Activated T-cell treated with anti-CD3 and anti-CD28 coated beads for 1 hour (primary cell): ENCODE measurements around the gene COL16A1.

ENCODE experiments used
- DNase-seq: peaks from one replicate; pipeline ENCODE4 v3.0.0-alpha.2; 2020; ENCODE audit warnings: low read depth

Gene COL16A1

DNA sequence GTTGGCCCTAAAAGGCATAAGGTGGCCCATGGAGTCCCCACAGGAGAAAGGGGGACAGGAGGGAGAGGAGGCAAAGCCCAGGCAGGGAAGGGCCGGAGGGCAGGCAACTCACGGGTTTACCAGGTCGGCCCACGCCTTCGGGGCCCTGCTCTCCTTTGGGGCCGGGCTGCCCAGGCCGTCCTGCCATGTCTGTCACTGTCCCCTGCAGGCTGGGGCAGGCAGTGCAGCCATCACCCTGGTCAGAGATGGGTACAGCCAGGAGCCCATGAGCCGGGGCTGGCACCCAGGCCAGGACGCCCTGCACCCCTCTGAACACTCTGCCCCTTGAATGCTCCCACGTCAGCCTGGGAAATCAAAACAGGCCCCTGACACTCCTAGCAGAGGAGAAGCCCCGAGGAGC is 19.8 kb downstream of the COL16A1 start:
- no peak for DNase-seq

DNA sequence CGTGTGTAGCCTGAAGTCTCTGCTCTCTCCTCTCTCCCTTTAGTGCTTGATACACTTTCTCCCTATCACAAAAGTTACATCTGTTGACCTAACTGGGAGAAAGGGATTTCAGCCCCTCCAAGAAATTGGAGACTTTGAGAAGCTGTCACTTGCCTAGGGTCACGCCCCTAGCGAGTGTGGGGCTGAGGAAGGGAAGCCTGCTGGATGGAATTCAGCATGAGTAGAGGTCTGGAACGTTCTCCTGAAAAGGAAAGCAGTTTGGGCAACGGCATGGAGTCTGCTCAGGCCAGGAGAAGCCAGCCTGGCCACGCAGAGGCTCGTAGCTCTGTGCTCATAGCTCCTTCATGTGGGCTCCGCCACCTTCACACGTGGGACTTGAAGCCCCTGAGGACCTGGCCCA is 22.4 kb downstream of the COL16A1 start:
- no peak for DNase-seq

DNA sequence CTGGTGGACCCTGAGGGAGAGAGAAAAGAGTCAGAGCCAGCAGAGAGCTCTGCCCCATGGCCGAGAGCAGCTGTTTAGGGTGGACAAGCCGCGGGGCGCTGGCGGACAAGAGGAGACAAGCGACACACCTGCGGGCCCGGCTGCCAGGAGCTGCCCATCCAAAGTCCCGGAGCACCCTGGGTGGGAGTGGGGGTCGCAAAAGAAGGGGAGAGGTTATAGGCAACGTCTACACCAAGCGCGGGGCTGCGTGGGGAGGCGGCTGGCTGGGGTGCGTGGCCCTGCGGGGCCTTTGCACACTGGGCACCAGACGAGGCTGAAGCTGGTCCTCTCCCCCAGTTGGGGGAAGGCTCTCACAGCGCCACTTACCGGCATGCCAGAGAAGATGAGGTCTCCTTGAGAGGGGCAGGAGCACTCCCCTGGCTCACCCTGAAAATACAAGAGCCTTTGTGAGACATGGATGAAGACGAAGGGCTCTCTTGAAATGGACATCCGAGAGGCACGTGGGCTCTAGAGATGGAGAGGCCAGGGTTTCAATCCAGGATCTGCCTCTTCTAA is 24.1 kb downstream of the COL16A1 start:
- no peak for DNase-seq

DNA sequence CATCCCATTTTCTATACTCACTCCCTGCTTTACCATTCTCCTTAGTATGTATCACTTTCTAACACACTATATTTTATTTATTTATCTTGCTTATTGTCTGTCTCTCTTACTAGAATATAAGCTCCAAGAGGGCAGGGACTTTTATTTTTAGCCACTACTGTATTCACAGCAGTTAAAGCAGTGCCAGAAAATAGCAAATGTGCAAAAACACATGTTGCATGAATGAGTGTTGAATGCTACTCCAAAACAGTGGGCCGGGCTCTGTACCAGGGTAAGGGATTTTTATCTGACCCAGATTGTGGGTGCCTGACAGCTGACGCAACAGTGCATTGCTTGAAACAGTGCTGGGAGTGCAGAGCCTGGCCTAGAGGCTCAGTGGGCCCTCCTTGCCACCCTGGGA is 24.7 kb downstream of the COL16A1 start:
- no peak for DNase-seq

DNA sequence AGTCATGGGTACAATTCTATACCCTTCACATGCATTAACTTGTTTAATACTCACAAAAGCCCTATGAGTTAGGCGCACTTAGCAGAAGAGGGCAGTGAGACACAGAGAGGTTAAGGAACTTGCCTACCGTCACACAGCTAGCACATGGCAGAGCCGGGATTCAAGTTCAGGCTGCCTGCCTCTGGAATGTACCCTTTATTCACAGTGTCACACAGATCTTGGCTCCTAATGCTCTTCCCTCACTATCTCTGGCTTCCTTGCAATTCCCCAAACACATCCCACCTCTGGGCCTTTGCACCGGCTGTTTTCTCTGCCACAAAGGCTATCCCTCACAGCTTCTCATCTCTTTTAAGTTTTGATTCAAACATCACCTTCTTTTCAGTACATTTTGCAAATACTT is 25.1 kb downstream of the COL16A1 start:
- no peak for DNase-seq

DNA sequence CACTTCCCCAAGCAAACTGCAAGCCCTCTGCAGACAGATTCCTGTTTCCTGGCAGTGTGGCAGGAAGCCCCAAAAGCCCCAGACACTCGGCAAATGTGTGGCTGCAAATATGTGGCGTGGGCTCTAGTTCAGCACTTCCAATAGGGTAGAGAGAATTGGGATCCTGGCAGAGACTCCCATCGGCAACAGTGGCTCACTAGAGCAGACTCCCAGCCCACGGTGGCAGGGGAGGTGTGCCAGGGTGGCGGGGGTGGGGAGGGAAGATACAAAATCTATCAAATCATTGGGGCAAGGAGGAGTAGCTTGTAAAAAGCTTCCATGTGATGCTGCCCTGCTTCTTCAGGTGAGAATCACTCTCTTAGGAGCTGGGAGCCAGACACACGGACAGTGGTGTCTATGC is 25.9 kb downstream of the COL16A1 start:
- no peak for DNase-seq

DNA sequence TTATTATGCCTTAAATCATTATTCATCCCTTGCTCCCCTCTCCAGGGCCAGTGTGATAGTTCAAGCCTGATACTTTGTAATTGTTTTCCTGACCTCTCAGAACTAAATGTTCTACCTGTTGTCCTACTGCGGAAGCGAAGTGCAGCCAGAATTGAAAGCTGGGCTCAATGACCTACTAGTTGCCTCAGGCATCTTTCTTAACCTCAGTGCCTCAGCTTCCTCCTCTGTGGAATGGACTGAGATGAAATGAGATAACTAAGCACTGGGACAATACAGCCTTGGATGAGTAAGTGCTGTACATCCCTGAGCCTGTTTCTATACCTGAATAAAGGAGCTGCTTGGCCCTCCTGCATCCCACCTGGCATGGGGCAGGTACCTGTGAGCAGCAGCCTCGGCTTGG is 26.4 kb downstream of the COL16A1 start:
- no peak for DNase-seq

DNA sequence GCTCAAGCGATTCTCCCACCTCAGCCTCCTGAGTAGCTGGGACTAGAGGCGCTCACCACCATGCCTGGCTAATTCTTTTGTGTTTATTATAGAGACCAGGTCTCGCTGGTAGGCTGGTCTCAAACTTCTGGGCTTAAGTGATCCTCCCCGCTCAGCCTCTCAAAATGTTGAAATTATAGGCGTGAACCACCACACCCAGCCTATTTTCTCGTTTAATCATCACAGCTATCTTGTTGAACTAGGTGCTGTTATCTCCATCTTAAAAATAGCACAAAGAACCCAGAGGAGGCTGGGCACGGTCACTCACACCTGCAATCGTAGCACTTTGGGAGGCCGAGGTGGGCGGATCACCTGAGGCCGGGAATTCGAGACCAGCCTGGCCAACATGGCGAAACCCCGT is 28.1 kb downstream of the COL16A1 start:
- DNase-seq, result no peak

DNA sequence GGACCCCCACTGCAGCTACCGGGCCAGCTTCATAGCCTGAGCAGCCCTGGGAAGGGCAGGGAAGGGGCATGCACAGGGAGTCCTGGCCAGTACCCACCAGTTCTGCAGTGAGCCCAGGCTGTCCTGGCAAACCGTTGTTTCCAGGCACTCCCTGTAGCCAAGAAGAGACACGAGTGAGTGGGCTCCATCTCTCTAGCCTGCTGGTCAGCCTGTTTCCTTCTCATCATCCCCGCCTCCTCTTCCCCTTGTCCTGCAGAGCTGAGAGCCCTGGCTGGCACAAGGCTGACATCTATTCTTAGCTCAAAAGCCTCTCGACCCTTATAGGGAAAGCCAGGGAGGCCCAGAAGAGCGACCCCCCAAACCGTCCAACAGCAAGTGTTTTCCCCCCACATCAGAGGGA is 28.7 kb downstream of the COL16A1 start:
- DNase-seq, result no peak

DNA sequence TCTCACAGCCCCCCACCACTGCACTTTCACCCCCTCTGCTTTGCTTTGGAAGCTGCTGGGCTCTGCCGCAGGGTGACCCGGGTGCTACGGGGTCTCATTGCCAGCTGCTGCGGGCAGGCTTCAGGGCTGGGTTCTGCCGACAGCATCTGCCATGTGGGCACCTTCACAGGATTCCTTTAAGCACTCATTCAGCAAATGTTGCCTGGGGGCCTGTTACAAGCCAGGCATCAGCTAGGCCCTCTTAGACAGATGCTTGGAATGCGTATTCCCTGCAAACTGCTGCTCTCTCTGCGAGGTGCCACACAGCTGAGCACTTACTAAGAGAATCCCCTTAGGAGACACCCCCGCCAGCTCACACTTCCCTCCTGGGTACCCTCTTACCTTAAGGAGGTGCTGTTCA is 29.2 kb downstream of the COL16A1 start:
- no peak for DNase-seq

DNA sequence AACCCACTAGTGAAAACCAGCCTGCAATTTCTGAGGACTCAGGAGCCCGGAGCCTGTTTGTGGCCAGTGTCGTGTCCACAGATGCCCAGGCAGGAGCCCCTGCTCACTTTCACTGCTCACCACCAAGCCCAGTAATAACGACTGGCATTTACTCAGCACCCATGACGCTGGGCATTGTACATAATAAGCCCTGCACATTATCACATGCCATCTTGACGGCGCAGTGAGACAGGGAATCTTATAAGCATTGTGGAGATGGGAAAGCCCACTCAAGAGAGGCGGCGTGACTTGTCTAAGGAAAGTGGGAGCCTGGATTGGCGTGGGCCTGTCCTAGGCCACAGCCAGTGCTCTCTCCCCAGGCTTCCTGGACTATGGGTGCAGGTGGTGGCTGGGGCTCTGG is 30.4 kb downstream of the COL16A1 start:
- DNase-seq, result no peak

DNA sequence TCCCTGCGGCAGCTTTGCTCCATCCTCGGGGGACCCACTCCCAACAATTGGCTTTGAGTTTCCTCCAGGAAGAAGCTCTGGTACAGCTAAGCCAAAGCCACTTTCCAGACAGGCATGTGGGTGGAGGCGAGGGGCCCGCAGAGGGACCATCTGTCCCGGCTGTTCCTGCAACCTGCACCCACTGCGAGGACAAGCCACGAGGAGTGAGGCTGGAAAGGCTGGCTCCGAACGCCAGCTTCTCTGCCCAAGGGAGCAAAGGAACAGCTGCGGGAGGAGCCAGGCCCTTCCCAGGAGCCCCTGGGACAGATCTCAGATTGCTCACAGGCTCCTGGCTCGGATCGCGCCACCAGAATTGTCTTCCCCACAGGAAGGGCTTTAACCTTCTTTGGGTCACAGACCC is 30.8 kb downstream of the COL16A1 start:
- no peak for DNase-seq

DNA sequence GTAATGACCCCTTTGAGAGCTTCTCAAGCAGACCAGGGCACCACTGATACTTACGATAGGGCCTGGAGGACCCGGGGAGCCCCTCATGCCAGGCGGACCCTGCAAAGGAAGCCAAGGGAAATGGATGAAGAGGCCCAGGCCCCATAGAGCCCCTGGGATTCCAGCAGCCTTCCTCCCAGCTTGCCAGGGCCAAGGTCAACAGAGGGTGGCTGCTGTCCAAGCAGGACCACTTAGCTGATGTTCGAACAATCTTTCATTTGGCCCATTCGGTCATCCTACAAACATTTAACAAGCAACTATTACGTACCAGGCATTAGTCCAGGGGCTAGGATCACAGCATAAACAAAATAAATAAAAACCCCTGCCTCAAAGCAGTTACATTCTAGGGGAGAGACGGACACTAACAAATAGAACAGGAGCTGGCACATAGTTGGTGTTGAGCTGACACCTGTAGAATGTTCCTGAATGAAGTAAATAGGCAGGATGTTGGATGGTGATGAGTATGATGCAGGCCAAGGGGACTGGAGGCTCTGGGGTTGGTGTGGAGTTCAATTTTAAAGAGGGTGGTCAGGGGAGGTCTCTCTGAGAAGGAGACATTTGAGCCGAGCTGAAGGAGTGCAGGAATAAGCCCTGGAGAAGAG is 32.1 kb downstream of the COL16A1 start:
- no peak for DNase-seq

DNA sequence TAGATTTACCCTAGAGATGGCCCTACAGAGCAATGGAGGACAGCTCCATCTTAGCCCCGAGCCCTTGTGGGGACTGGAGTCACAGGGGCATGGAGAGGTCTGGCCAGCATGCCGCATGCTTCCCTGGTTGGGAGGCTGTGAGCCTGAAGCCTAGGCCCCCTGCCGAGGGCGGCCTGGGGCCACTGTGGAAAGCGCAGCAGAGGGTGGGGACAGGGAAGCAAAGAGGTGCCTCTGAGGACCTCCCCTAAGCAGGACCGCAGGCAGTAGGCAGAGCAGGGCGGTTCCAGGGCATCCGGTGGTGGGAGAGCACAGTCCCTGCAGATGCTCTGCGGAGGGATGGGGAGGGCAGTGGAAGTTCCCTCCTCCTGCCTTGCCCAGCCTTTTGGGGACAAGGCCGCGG is 32.7 kb downstream of the COL16A1 start:
- no peak for DNase-seq

DNA sequence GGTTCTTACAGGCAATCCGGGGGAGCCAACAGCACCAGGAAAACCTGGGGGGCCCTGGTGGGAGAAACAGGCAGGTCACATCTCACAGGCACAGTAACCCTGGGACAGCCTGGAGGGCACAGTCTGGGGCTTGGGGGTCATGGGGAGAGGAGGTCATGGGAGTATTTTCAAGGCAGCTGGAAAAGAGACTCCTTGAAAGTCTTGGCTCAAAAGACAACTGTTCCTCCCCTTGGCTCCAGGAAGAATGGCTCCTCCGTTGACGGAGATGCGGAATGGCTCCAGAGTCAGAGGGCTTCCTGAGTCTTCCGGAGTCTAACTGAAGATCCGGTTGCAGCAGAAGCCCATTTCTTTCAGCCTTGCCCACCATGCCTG is 33.2 kb downstream of the COL16A1 start:
- DNase-seq, result no peak

DNA sequence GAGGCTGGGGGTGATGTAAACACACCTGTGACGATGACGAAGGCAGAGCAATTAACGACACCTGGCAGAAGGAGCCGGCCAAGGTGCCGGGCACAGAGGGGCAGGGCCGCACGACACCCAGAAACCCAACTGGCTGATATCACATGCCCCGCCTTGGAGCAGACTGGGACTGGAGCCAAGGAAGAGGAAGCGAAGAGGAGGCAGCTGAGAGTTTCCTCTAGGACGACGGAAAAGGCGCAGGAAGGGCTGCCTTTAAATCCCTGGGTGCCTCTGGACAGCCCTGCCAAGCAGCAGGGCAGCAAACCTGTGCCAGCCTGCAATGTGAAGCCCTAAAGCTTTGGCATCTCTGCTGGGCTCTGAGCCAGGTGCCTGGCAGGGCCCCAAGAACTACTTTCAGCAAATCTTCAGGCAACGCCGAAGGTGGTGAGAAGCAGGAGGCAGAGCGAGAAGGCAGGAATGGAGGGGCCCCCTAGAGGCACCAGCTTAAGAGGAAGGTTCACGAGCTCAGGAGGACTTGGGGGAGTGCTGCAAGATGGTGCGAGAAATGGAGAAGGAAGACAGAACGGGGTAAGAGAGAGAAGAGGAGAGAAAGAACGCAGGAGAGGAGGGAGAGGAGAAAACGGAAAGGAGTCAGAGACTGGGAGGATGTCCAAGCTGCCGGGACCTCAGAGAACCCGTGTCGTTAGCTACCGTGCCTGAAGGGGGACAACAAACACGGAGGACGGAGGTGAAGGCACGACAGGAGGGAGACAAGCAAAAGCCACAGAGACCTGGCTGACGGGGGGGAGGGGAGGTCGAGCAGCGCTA is 33.8 kb downstream of the COL16A1 start:
- DNase-seq, result peak; percentile 14

DNA sequence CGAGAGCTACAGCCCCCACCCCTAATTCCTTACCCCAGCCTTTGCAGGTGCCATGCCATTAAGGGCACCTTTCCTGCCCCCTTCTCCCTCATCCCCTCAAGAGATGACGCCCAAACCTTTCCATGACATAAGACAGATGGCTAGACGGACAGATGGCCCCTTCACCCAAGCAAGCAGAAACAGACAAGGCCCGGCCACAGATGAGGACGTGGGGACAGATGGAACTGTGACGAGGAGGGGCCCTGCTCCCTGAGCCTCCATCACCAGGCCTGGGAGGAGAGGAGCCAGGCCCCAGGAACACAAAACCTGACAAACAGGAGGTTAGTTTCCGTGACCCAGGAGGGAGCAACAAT is 34.4 kb downstream of the COL16A1 start:
- DNase-seq, result no peak

DNA sequence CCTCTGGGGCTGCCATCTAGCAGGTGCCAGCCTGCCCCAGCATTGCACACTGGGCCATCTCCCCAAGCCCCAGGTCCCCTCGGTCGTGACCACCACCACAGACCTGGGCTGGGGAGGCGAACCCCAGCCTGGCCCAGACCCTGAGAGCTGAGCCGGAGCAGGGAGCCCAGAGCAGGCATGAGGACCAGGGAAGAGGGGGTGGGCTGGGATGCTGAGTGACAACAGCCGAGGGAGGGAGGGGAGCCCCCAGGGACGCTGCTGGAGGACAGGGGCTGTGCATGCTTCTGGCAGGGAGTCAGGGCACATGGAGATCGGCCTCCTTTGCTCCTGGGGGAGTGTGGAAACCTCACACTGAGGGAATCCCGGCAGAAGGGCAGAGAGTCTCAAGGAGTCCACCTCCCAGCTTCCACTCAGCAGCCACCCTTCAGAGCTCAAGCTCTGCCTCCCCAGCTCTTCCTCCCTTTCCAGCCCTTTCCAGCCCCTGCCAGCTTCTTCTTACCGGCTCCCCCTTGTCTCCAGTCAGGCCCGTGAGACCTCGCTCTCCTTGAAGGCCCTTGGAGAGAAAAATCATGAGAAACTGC is 35.4 kb downstream of the COL16A1 start:
- no peak for DNase-seq

DNA sequence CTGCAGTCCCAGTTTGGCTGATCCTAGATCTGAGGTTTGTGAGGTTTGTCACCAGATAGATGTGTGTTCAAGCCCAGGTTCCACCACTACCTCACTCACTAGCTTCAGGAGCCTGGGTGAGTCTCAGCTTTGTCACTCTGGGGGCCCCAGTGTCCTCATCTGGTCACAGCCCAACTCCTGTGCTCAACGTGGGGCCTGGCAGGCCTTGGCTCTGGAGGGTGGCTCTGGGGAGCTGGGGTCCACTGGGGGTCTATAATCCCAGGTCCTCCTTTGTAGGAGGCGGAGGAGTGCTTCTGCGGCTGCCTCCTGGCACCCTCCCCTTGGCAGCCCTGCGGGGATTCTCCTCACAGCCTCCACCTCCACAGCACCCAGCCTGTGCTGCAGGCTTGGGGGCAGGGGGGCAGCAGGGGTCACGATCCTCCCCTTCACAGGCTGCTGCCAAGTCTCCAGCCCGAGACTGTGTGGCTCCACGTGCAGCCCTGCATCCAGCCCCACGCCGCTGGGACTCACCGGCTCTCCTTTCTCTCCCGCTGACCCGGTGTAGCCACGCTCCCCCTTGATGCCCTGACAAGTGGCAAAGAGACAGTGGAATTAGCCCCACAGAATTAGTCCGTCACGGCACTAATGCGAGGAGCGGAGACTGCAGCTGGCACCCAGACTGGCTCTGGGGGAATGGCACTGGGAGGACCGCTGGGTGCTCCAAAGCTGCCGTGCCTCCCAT is 36.6 kb downstream of the COL16A1 start:
- no peak for DNase-seq

DNA sequence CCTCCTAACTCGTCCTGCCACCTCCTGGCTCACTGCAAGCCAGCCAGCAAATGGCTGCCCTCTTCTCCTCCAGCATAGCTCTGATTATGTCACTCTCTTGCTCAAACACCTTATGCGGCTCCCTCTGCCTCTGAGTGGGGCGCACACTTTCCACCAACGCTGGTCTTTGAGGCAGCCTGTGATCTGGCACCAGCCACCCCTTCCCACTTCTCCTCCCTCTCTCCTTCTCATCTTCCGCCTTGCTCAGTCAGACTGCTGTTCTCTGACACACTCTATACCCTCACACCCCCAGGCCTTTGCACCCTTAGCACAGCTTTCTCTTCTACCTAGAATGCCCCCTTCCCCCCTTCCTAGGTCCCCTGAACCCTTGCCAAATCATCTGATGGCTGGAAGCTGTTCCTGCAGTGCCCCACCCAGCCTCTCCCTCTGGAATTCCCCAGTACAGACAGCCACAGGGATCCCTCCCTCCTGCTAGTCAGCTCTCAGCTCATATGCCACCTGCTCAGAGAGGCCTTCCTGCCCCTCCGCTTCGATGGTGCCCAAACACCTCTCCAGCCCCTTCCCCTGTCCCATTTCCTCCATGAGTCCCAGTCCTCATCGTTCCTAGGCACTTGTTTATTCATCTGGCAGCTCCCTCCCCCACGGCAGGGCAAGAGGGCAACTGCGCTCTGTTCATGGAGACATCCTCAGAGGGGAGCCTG is 37.4 kb downstream of the COL16A1 start:
- DNase-seq, result no peak

DNA sequence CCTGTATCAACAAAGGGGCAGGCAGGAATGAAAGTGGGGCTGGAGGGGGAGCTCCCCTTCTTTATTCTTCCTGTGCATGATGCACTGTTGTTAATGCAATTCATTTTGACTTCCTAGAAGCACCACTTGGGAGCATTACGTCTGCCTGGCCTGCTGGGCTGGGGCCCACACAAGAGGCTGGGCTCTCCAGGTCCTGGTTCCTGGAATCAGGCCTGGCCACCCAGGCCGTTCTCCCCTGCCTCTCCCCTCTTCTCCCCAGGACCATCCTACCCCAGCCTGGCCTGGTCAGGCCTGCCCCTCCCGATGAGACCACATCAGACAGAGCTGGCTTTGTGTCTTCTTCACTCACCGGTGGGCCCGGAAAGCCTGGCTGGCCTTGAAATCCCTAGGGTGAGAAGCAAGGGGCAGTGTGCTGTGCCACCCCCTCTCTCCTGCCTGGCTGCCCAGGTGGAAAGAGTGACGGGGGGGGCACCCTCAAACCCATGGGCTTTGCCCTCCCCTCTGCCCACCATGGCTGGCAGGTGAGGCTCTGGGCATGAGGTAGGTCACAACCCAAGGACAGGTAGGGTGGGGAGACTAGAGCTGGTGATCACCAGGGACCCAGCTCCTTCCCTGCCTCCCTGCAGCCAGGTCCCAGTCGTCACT is 38.5 kb downstream of the COL16A1 start:
- DNase-seq, result no peak

DNA sequence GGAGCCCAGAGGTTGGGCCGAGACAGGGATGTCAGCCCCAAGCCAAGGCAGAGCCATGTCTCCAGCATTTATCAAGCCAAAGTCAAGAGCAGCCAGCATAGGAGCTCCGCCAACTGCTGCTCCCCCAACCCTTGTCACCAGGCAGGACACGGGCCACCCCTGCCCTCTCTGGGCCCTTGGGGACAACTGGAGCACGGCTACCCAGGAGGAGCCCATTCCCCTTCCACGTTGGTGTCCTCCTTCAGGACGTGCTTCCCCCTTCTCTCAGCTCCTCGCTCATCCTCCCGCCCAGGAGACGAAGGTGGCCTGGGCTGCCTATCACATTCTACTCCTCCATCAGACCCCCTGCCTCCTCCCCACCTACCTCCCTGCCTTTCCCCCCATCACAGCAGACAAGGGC is 39.3 kb downstream of the COL16A1 start:
- no peak for DNase-seq
